HL-60 (cell line): ENCODE measurements around the gene ENO1.

ENCODE experiments used
- CTCF ChIP-seq: IDR thresholded peaks from one replicate; pipeline ENCODE4 v1.5.1; 2011; ENCODE audit warnings: low read length, control low read depth, inconsistent platforms; ENCODE audit not compliant: insufficient read depth
- GABPA ChIP-seq: IDR thresholded peaks from 2 replicates; pipeline ENCODE4 v1.6.1; 2012; ENCODE audit warnings: low read depth
- POLR2AphosphoS5 ChIP-seq: IDR thresholded peaks from 2 replicates; pipeline ENCODE4 v1.6.1; 2012; ENCODE audit warnings: low read depth
- TF ChIP-seq, protein P1 (sequence below): IDR thresholded peaks from 2 replicates; pipeline ENCODE4 v1.6.1; 2012; ENCODE audit warnings: low read depth; ENCODE audit not compliant: insufficient replicate concordance

DNA sequence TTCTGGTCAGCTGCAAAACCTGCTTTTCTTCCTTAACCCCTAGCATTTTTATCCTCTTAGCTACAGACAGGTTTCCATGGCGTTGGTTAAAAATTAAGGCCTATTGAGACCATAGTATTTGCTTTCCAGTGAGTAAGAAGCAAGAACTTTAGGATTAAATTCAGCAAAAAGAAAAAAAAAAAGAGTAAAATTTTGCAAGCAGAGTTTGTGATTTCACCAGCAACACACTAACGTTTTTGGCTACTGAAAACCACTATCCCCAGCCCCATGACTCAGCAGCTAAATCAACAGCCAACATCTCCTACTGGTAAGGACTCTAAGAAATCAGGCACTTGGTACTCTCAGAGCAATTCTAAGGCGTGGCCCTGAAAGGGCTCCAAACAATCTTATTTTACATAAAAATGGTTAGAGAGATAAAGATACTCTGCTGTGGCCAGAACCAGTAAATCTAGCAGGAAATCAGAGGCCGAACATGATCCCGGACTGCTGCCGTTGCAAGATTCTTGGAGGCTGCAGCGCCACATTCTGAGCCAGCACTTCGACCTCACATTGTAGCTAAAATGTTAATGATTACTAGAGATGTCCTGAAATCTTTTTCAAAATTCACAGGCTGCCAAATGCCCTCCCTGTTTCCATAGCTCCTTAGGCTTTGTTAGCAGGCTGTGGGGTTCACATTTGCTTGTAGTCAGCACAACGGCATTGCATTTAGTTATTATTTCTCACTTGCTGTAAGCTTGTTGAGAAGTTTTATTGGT is 1.6 kb upstream of the ENO1 start:
- TF ChIP-seq GABPA = no peak
- no peak for TF ChIP-seq CTCF
- TF ChIP-seq POLR2AphosphoS5 = no peak
- TF ChIP-seq, protein P1, sequence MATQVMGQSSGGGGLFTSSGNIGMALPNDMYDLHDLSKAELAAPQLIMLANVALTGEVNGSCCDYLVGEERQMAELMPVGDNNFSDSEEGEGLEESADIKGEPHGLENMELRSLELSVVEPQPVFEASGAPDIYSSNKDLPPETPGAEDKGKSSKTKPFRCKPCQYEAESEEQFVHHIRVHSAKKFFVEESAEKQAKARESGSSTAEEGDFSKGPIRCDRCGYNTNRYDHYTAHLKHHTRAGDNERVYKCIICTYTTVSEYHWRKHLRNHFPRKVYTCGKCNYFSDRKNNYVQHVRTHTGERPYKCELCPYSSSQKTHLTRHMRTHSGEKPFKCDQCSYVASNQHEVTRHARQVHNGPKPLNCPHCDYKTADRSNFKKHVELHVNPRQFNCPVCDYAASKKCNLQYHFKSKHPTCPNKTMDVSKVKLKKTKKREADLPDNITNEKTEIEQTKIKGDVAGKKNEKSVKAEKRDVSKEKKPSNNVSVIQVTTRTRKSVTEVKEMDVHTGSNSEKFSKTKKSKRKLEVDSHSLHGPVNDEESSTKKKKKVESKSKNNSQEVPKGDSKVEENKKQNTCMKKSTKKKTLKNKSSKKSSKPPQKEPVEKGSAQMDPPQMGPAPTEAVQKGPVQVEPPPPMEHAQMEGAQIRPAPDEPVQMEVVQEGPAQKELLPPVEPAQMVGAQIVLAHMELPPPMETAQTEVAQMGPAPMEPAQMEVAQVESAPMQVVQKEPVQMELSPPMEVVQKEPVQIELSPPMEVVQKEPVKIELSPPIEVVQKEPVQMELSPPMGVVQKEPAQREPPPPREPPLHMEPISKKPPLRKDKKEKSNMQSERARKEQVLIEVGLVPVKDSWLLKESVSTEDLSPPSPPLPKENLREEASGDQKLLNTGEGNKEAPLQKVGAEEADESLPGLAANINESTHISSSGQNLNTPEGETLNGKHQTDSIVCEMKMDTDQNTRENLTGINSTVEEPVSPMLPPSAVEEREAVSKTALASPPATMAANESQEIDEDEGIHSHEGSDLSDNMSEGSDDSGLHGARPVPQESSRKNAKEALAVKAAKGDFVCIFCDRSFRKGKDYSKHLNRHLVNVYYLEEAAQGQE = no peak
